SK-N-SH treated with all-trans-retinoic acid at 6 μM for 48 hours (cell line): ENCODE data around the gene TAAR1.

ENCODE experiments used
- ARNTL ChIP-seq: fragments of 450-650 bp; formaldehyde crosslinking; IDR thresholded peaks from 2 replicates; pipeline ENCODE4 v1.5.0; 2020; ENCODE audit warnings: low read depth, mild to moderate bottlenecking, moderate library complexity, borderline replicate concordance
- ESRRG ChIP-seq: fragments of 250-450 bp; sonication (Bioruptor Pico); IDR thresholded peaks from 2 replicates; pipeline ENCODE4 v1.6.1; 2021; ENCODE audit warnings: mild to moderate bottlenecking
- ISL1 ChIP-seq: fragments of 250-450 bp; sonication (Bioruptor Pico); IDR thresholded peaks from 2 replicates; pipeline ENCODE4 v2.1.2; 2022; ENCODE audit warnings: mild to moderate bottlenecking, moderate library complexity
- PATZ1 ChIP-seq: fragments of 250-450 bp; sonication (Bioruptor Pico); IDR thresholded peaks from 2 replicates; pipeline ENCODE4 v1.8.0; 2020; ENCODE audit warnings: mild to moderate bottlenecking, moderate library complexity, borderline replicate concordance
- PPARA ChIP-seq: fragments of 250-450 bp; sonication (Bioruptor Pico); IDR thresholded peaks from 2 replicates; pipeline ENCODE4 v1.5.0; 2020; ENCODE audit warnings: mild to moderate bottlenecking, borderline replicate concordance
- ZFP3 ChIP-seq: fragments of 250-450 bp; sonication (Bioruptor Pico); IDR thresholded peaks from 2 replicates; pipeline ENCODE4 v1.5.0; 2020; ENCODE audit warnings: mild to moderate bottlenecking, moderate library complexity
- ZFP30 ChIP-seq: fragments of 450-650 bp; formaldehyde crosslinking; IDR thresholded peaks from 2 replicates; pipeline ENCODE4 v1.5.0; 2022; ENCODE audit warnings: mild to moderate bottlenecking, moderate library complexity
- ZNF565 ChIP-seq: fragments of 450-650 bp; formaldehyde crosslinking; conservative IDR thresholded peaks from 2 replicates; pipeline ENCODE4 v1.5.0; 2020; ENCODE audit warnings: low read depth, mild to moderate bottlenecking, moderate library complexity
- ZNF8 ChIP-seq: fragments of 450-650 bp; formaldehyde crosslinking; IDR thresholded peaks from 2 replicates; pipeline ENCODE4 v1.5.0; 2020; ENCODE audit warnings: mild to moderate bottlenecking, moderate library complexity

GRCh38 chr6:132671295-132671694, 12.3 kb upstream of the TAAR1 start:
- no peak for TF ChIP-seq ZNF565 (CRISPR knock-in tag)
- no peak for TF ChIP-seq PATZ1 (CRISPR knock-in tag)
- no peak for TF ChIP-seq ZNF8 (CRISPR knock-in tag)
- no peak for TF ChIP-seq ARNTL
- TF ChIP-seq ZFP30 (CRISPR knock-in tag), result no peak
- no peak for TF ChIP-seq PPARA (CRISPR knock-in tag)
- TF ChIP-seq ZFP3 (CRISPR knock-in tag), result no peak
- no peak for TF ChIP-seq ISL1 (CRISPR knock-in tag)
- TF ChIP-seq ESRRG (CRISPR knock-in tag), result no peak
